Stimulated activated CD4-positive, alpha-beta T cell treated with anti-CD3 and anti-CD28 coated beads, TNF-alpha, amount 100 ng/mL, for 1 hour (primary cell): ENCODE data around the gene ADD1.
"Not testable (repeated sequence)": the region's sequence is repeated elsewhere in the genome, so short reads cannot be mapped to it uniquely, and the experiment has no call there.

Source experiments
- DNase-seq, 3 donors: peaks; one replicate each; pipeline ENCODE4 v3.0.0-alpha.2; 2020; ENCODE audit warnings: low read depth in 3 of 3, low spot score in 1 of 3

ADD1 gene

GRCh38 chr4:2942532-2943363 is 99.1 kb downstream of the ADD1 start:
- no peak for DNase-seq

- no peak for DNase-seq
These were observed 99.9 kb downstream of the ADD1 start for GRCh38 chr4:2943364-2944090.

- DNase-seq, result no peak
These were observed 100.4 kb downstream of the ADD1 start for GRCh38 chr4:2944091-2944482.

- DNase-seq, result no peak
These were observed 101.2 kb downstream of the ADD1 start for GRCh38 chr4:2944586-2945526.

GRCh38 chr4:2945619-2946604 is 102.3 kb downstream of the ADD1 start:
- DNase-seq, result not testable (repeated sequence)

GRCh38 chr4:2946812-2947600 is 103.4 kb downstream of the ADD1 start:
- DNase-seq, result no peak

GRCh38 chr4:2947926-2948325 is 104.3 kb downstream of the ADD1 start:
- DNase-seq, result no peak

GRCh38 chr4:2948895-2949781 is 105.5 kb downstream of the ADD1 start:
- no peak for DNase-seq

GRCh38 chr4:2949782-2950125 is 106.1 kb downstream of the ADD1 start:
- no peak for DNase-seq

- DNase-seq, result no peak
These were observed 106.8 kb downstream of the ADD1 start for GRCh38 chr4:2950221-2950989.

- no peak for DNase-seq
These were observed 109.9 kb downstream of the ADD1 start for GRCh38 chr4:2953496-2953895.

- peak in 1 of 3 donors; percentile 58 for DNase-seq
These were observed 110.9 kb downstream of the ADD1 start for GRCh38 chr4:2954358-2955185.

- DNase-seq, result not testable (repeated sequence)
These were observed 111.8 kb downstream of the ADD1 start for GRCh38 chr4:2955186-2956044.

GRCh38 chr4:2958446-2958845 is 114.8 kb downstream of the ADD1 start:
- no peak for DNase-seq

- not testable (repeated sequence) for DNase-seq
These were observed 116.8 kb downstream of the ADD1 start for GRCh38 chr4:2960450-2960849.

- DNase-seq, result no peak
These were observed 117.8 kb downstream of the ADD1 start for GRCh38 chr4:2961421-2961810.
